Amniotic stem cell (primary cell): ENCODE measurements around the gene SUSD4.

Experiments
- DNase-seq: peaks from one replicate; lab custom pipeline; 2025; lab: John Stamatoyannopoulos, UW

The SUSD4 gene

DNA sequence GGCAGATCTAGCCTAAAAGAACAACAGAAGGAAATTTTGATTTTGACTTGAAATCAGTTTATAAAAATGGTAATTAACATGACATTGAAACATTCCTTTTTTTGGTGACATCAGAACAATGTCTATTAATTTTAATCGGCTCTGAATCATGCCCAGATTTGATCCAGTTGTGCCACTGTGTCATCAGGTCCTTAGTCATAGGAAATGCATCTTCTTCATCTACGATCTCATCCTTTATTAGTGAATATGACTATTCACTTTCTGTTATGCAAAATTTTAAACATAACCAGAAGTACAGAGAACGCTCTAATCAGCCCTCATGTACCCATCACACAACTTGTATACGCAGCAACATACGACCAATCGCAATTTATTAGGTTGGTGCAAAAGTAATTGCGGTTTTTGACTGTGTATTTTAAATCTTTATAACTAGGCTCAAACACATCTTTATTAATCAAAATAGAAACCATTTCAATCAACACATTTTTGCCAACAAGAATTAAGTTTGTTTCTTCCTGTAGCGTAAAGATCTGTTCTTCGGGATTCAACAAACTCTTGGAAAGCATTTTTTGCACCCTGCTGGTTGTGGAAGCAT, 180.6 kb downstream of the SUSD4 start:
- no peak for DNase-seq

DNA sequence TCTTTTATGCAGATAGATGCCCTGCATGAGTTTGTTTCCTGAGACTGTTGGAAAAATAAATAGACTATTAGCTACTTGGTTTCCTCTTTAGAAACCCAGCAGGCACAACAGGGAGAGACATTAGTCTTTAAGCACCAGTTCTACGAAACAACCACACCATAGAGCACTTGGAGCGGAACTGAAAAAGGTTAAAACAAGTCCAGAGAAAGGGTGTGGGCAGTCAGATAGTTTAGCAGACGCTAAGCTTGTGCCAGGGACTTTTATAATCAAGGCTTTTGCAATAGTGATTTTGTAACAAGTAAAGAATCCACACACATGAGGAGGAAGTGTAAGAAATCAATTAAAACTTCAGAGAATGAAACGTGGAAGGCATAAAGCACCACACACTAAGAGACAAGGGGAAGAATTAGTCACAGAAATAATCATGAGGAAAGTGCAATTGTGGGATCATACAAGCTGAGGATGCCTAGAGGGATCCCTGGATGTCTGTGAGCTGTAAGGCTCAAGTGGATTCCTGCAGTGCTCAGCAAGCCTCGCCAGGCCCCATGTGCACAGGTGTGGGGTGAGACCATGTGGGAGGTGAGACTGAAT, 183.2 kb downstream of the SUSD4 start:
- DNase-seq, result no peak

DNA sequence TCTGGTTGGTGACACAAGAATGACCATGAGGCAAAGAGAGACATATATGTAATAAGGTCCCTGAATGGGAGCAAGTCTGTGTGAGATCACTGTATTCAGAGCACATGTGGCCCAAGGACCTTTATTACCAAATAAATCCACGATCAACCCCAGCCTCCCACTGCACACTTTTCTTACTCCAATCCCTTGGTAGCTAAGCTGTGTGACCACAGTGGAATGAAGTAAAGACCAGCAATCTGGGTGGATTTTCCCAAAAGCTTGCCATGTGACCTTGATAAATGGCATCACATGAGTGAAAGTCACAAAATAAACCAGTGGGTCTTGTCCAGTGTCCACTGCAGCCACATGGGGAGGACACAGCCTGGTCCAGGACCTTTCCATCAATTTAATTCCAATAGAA, 184.2 kb downstream of the SUSD4 start:
- no peak for DNase-seq

DNA sequence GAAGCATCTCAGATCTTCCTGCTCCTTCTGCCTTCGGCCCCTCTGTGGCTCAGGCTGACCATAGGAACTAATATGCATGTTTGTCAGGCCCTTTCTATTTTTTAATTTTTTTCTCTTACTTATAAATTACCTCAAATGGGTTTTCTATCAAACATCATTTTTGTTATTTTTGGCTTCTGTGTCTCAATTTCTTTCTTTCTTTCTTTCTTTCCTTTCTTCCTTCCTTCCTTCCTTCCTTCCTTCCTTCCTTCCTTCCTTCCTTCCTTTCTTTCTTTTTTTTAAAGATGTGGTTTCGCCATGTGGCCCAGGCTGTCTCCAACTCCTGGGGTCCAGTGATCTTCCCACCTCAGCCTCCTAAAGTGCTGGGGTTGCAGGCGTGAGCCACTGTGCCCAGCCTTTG, 184.7 kb downstream of the SUSD4 start:
- DNase-seq, result no peak

- DNase-seq, result no peak
These were observed 186.3 kb downstream of the SUSD4 start for GRCh38 chr1:223177681-223178080.

GRCh38 chr1:223176437-223176836, 187.5 kb downstream of the SUSD4 start:
- DNase-seq, result no peak

- no peak for DNase-seq
These were observed 188.3 kb downstream of the SUSD4 start for GRCh38 chr1:223175633-223176032.

- no peak for DNase-seq
These were observed 188.9 kb downstream of the SUSD4 start for GRCh38 chr1:223175032-223175431.
